Ascending aorta (tissue), 2 donors: ENCODE measurements around the gene HMHB1. TPM values are rescaled to one million over a fixed set of nuclear protein-coding genes. Genes with fewer than 3 reads are reported as not detected.

ENCODE experiments used
- DNase-seq, 2 donors: peaks; one replicate each; pipeline ENCODE4 v3.0.0-alpha.2; 2019; ENCODE audit warnings: low spot score in 2 of 2
- H3K27ac ChIP-seq, 2 donors: fragments of 200-600 bp; sonication (generic); one replicate each; pipeline ENCODE4 v1.5.1; 2016 to 2017; ENCODE audit warnings: mild to moderate bottlenecking in 1 of 2
- H3K27me3 ChIP-seq: fragments of 200-600 bp; sonication (generic); one replicate; pipeline ENCODE4 v1.5.1; 2017
- H3K36me3 ChIP-seq, 2 donors: fragments of 200-600 bp; sonication (generic); one replicate each; pipeline ENCODE4 v1.5.1; 2016
- H3K4me1 ChIP-seq, 2 donors: fragments of 200-600 bp; sonication (generic); one replicate each; pipeline ENCODE4 v1.5.1; 2016 to 2017; ENCODE audit warnings: mild to moderate bottlenecking in 1 of 2
- H3K4me3 ChIP-seq, 2 donors: fragments of 200-600 bp; sonication (generic); one replicate each; pipeline ENCODE4 v1.5.1; 2016 to 2017; ENCODE audit warnings: mild to moderate bottlenecking in 1 of 2
- H3K9me3 ChIP-seq, 2 donors: fragments of 200-600 bp; sonication (generic); one replicate each; pipeline ENCODE4 v1.5.1; 2016
- CTCF ChIP-seq, 3 experiments: fragments of 200-600 bp in 2 of 3; fragments of 450-650 bp in 1 of 3; sonication (generic) in 2 of 3; IDR thresholded peaks; one replicate each; pipeline ENCODE4 v1.5.1; 2016 to 2019; ENCODE audit warnings: antibody characterized with exemption in 3 of 3, mild to moderate bottlenecking in 1 of 3, moderate library complexity in 1 of 3
- intact Hi-C: fragments of 100-400 bp; cut with DNase I; formaldehyde crosslinking; loops from one replicate; pipeline ENCODE4 v1.15.1; 2023
- total RNA-seq: library from RNA; depleted of rRNA; stranded (reverse); fragments of >200 nt; gene quantifications from one replicate; pipeline ENCODE4 v1.1.0, GENCODE V29; 2016

HMHB1 gene
- total RNA-seq, 1 donor from 2014 or later: not detected

GRCh38 chr5:143771189-143771588 is 40.8 kb upstream of the HMHB1 start:
- no peak overlapping the region for H3K4me3 ChIP-seq
- no peaks in the 10 kb centered on the region for H3K9me3 ChIP-seq
- H3K27ac ChIP-seq: no peak overlapping the region
- H3K4me1 ChIP-seq: no peaks in the 10 kb centered on the region
- no peaks in the 10 kb centered on the region for H3K27me3 ChIP-seq
- no peak for TF ChIP-seq CTCF (IDR thresholded peaks at IDR 0.05)
- H3K36me3 ChIP-seq: no peaks in the 10 kb centered on the region
- intact Hi-C loops: no loop called here
- DNase-seq: no peak

DNA sequence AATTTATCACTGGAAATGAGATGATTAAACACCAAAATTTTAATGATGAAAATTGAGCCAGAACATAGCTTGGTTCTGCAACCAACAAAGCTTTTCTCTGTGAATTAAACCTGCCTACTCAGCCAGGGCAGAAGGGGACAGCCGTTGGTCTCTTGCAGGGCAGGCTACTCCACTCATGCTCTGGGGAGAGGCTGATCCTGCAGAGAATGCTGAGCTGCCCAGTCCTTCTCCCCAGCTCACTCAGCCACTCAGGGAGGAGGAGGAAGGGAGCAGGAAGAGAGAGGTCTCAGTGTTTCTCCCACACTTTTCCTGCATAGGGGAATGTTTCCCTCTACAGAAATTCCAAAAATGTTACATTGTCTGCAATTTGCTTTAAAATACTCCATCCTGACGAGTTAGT is 40.4 kb upstream of the HMHB1 start:
- intact Hi-C loops: no loop called here
- H3K27me3 ChIP-seq: no peaks in the 10 kb centered on the region

GRCh38 chr5:143772621-143773020 is 39.3 kb upstream of the HMHB1 start:
- no peak for DNase-seq
- intact Hi-C loops: no loop called here
- Histone ChIP-seq H3K27me3 (no peaks in the 10 kb centered on the region), H3K27ac (no peak overlapping the region), H3K36me3 (no peaks in the 10 kb centered on the region), H3K9me3 (no peaks in the 10 kb centered on the region), H3K4me3 (no peak overlapping the region), H3K4me1 (no peaks in the 10 kb centered on the region)
- no peak for TF ChIP-seq CTCF (IDR thresholded peaks at IDR 0.05)

More for the DNA sequence above, 40.4 kb upstream of the HMHB1 start:
- H3K4me1 ChIP-seq: no peaks in the 10 kb centered on the region
- H3K9me3 ChIP-seq: no peaks in the 10 kb centered on the region
- no peak for TF ChIP-seq CTCF (IDR thresholded peaks at IDR 0.05)
- no peaks in the 10 kb centered on the region for H3K36me3 ChIP-seq
- H3K27ac ChIP-seq: no peak overlapping the region
- no peak overlapping the region for H3K4me3 ChIP-seq
- DNase-seq: no peak

DNA sequence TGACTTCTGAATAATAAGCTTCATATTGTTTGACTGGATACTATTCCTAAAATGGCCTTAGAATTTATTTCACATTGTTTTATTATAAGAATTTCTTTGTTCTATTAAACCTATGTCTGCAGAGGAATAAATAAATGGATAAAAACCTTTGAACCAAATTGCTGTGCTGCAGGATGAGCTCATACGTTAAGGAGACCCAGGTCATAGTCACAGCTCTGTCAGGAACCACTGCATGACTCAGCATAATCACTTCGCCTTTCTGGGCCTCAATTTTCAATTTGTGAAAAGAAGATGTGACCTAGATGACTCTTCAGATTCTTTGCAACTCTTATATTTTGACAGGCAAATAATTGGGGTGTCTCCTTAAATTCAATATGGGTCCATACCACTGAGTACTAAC is 36.7 kb upstream of the HMHB1 start:
- intact Hi-C loops: no loop called here
- Histone ChIP-seq H3K9me3 (no peaks in the 10 kb centered on the region), H3K27me3 (no peaks in the 10 kb centered on the region), H3K4me3 (no peak overlapping the region), H3K27ac (no peak overlapping the region), H3K36me3 (no peaks in the 10 kb centered on the region), H3K4me1 (no peaks in the 10 kb centered on the region)
- TF ChIP-seq CTCF (IDR thresholded peaks at IDR 0.05): no peak
- no peak for DNase-seq

DNA sequence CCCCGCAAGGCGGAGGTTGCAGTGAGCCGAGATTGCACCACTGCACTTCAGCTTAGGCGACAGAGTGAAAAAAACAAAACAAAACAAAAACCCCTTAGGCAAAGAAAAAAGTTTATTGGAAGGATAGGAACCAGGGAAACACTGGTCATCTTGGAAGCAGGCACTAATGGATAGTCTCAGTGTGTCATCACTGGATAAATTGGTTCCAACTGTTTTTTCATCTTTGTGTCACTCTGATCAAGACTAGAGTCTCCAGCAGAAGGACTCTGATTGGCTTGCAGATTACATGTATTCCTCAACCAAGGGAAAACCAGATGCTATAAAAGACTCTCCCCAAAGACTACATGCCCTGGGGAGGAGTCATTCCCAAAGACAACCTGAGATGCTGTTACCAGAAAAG is 35.0 kb upstream of the HMHB1 start:
- TF ChIP-seq CTCF (IDR thresholded peaks at IDR 0.05): no peak
- no peaks in the 10 kb centered on the region for H3K4me1 ChIP-seq
- intact Hi-C loops: no loop called here
- no peaks in the 10 kb centered on the region for H3K36me3 ChIP-seq
- no peaks in the 10 kb centered on the region for H3K27me3 ChIP-seq
- DNase-seq: no peak
- H3K27ac ChIP-seq: no peak overlapping the region
- no peak overlapping the region for H3K4me3 ChIP-seq
- H3K9me3 ChIP-seq: no peaks in the 10 kb centered on the region

- H3K36me3 ChIP-seq: no peaks in the 10 kb centered on the region
- H3K4me1 ChIP-seq: no peaks in the 10 kb centered on the region
- H3K27me3 ChIP-seq: no peaks in the 10 kb centered on the region
- no peak overlapping the region for H3K4me3 ChIP-seq
- no peak for DNase-seq
- no peak for TF ChIP-seq CTCF (IDR thresholded peaks at IDR 0.05)
- H3K9me3 ChIP-seq: no peaks in the 10 kb centered on the region
- no peak overlapping the region for H3K27ac ChIP-seq
- intact Hi-C loops: no loop called here
Measured at GRCh38 chr5:143779506-143779905, 32.5 kb upstream of the HMHB1 start.
